GM19438 (cell line): ENCODE results near the gene GJD4.

Experiments used
- ATAC-seq: cut with Tn5 transposase; IDR thresholded peaks from one replicate; pipeline ENCODE4 v1.9.1; 2021; ENCODE audit warnings: low read depth; ENCODE audit not compliant: unreplicated experiment

GJD4 gene

GRCh38 chr10:35644050-35644950 is 39.2 kb downstream of the GJD4 start:
- ATAC-seq, result no peak

GRCh38 chr10:35650894-35651293 is 45.8 kb downstream of the GJD4 start:
- no peak for ATAC-seq

DNA sequence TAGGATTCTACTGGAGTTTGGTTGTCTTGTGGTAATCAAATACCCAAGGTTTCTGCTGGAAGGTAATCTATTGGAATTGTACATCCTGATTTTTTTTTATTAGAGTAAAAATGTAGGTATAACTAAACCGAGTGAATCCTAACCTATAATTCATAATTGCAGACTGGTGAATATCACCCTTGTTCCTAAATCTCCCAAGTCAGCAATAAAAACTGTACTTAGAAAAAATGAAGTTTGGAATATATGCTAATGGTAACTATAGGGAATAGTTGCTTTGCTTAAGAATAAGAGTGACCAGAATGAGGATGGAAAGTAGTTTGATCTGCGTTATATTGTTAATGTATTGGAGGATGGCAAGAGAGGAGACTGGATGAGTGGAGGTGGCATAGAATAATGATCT is 47.7 kb downstream of the GJD4 start:
- ATAC-seq, result no peak

DNA sequence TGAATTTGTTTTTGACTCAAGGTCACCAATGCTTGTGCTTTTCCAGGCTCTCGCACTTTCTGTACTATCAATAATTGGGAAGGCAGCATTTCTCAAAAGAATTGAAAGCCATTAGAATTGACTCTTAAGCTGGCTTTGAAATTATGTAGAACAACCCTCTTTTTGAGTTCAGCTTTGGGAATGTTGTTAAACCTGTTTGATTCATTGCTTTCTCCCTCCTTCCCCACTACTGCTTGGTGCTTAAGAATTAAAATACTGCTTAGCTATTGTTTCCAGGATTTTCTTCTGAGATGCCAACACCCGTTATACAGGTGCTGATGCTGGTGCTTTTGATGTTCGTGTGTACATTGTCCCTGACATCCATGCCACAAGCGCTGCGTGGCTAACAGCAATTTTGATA is 52.5 kb downstream of the GJD4 start:
- ATAC-seq, result no peak
